Measurements from ENCODE around the gene RPS15. TPM values are rescaled to one million over a fixed set of nuclear protein-coding genes. Genes with fewer than 3 reads are reported as not detected.

RPS15 gene
- total RNA-seq, 1 donor from 2014 or later, result 3,906 TPM

DNA sequence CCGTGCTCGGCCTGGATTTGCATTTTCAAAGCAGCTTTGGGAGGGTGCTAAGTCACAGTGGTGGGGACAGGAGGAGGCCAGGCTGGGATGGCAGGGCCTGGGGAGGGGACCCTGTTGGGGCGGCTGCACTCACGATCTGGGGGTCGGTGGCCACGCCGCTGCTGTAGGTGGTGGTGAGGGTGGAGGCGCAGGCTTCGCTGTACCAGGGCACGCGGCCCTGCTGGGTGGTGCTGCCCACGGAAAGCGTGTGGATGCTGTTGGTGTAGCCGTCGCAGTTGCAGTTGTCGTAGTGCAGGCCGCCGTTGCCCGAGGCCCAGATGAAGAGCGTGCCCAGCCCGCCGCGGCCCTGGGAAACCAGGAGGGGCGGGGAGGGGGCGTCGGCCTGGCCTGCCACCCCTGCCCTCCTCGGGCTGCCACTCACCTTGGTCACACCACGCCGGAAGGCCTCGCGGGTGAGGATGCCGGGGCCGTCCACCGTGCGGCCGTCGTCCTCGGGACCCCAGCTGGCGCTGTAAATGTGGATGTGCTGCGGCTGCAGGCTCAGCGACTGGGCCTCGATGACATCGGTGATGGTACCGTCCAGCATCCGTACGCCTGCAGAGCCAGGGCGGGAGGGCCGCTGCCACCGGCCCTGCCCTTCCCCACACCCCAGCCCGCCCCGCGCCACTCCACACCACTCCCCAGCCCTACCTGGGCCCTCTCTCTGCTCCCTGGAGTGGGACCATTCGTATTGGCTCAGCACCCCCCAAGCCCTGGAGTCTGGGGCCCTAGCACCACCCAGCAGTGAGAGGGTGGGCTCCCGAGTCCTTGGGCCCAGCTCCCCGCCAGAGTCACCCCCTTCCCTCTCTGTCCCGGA, 48.8 kb downstream of the RPS15 start:
- Histone ChIP-seq H3K9me3 (no peaks in the 10 kb centered on the region), H3K36me3 (no peaks in the 10 kb centered on the region), H3K27ac (no peak overlapping the region), H3K27me3 (no peaks in the 10 kb centered on the region), H3K4me1 (peaks cover 16% of the 10 kb centered on the region), H3K4me3 (no peak overlapping the region)
- DNase-seq (ENCODE audit: extremely low spot score in 2 of 2), result no peak
- TF ChIP-seq, protein P1, sequence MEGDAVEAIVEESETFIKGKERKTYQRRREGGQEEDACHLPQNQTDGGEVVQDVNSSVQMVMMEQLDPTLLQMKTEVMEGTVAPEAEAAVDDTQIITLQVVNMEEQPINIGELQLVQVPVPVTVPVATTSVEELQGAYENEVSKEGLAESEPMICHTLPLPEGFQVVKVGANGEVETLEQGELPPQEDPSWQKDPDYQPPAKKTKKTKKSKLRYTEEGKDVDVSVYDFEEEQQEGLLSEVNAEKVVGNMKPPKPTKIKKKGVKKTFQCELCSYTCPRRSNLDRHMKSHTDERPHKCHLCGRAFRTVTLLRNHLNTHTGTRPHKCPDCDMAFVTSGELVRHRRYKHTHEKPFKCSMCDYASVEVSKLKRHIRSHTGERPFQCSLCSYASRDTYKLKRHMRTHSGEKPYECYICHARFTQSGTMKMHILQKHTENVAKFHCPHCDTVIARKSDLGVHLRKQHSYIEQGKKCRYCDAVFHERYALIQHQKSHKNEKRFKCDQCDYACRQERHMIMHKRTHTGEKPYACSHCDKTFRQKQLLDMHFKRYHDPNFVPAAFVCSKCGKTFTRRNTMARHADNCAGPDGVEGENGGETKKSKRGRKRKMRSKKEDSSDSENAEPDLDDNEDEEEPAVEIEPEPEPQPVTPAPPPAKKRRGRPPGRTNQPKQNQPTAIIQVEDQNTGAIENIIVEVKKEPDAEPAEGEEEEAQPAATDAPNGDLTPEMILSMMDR (IDR thresholded peaks at IDR 0.05), result no peak
- TF ChIP-seq POLR2AphosphoS5 (IDR thresholded peaks at IDR 0.05; ENCODE audit: insufficient read depth in 1 of 2, low read depth in 1 of 2), result no peak
- TF ChIP-seq POLR2A (IDR thresholded peaks at IDR 0.05), result no peak
- intact Hi-C loops (cut with DNase I), result no loop called here

DNA sequence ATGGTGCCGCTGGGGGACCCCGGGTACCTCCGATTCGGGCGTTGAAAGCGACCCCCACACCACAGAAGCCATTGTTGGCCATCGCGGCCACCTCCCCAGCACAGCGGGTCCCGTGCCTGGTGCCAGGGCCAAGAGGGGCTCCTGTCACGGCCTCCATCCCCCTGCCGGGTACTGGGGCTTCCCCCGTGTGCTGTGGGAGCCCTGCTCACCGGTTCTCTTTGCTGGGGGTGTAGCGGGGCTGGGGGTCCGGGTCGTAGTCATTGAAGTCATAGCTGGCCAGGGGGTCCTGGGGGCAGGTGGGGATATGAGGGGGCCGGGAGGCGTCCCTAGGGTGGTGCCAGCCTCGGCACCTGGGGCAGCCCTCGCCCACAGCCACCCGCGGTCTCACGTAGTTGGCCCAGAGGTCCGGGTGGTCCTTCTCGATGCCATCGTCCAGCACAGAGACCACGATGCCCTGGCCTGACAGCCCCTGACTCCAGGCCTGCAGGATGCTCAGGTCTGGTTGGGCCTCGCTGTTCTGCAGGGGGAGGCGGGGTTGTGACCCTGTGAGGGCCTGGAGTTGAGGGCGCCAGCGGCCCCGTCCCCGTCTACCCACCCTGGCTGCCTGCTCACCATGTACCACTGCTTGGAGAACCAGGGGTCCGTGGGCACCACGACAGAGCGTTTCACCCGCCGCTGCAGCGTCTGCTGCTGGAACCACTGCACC, 49.5 kb downstream of the RPS15 start:
- Histone ChIP-seq H3K27ac (no peak overlapping the region), H3K4me3 (no peak overlapping the region), H3K9me3 (no peaks in the 10 kb centered on the region), H3K4me1 (peaks cover 16% of the 10 kb centered on the region), H3K36me3 (no peaks in the 10 kb centered on the region), H3K27me3 (no peaks in the 10 kb centered on the region)
- intact Hi-C loops (cut with DNase I), result no loop called here
- TF ChIP-seq POLR2A (IDR thresholded peaks at IDR 0.05) (no peak), POLR2AphosphoS5 (IDR thresholded peaks at IDR 0.05; ENCODE audit: insufficient read depth in 1 of 2, low read depth in 1 of 2) (no peak)
- TF ChIP-seq, protein P1 (IDR thresholded peaks at IDR 0.05), result no peak
- no peak for DNase-seq (ENCODE audit: extremely low spot score in 2 of 2)

DNA sequence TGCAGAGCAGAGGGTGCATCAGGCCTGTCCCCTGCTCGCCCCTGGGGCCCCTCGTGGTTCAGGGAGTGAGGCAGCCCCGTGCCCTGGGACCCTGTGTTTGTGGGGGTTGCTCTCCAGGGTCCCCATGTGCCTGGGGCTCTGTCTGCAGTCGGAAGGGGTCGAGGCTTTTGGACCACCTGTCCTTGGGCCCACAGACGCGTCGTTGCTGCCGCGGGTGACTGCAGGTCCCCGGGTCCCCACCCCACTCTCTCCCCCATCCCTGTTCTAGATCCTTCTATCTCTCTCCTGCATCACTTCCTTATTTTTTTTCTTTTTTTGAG, 50.0 kb downstream of the RPS15 start:
- Histone ChIP-seq H3K4me3 (no peak overlapping the region), H3K27me3 (no peaks in the 10 kb centered on the region), H3K36me3 (no peaks in the 10 kb centered on the region), H3K4me1 (peaks cover 16% of the 10 kb centered on the region), H3K9me3 (no peaks in the 10 kb centered on the region), H3K27ac (no peak overlapping the region)
- intact Hi-C loops (cut with DNase I), result no loop called here
- no peak for TF ChIP-seq POLR2AphosphoS5 (IDR thresholded peaks at IDR 0.05; ENCODE audit: insufficient read depth in 1 of 2, low read depth in 1 of 2)
- no peak for TF ChIP-seq POLR2A (IDR thresholded peaks at IDR 0.05)
- TF ChIP-seq, protein P1 (IDR thresholded peaks at IDR 0.05), result no peak
- DNase-seq (ENCODE audit: extremely low spot score in 2 of 2), result no peak

DNA sequence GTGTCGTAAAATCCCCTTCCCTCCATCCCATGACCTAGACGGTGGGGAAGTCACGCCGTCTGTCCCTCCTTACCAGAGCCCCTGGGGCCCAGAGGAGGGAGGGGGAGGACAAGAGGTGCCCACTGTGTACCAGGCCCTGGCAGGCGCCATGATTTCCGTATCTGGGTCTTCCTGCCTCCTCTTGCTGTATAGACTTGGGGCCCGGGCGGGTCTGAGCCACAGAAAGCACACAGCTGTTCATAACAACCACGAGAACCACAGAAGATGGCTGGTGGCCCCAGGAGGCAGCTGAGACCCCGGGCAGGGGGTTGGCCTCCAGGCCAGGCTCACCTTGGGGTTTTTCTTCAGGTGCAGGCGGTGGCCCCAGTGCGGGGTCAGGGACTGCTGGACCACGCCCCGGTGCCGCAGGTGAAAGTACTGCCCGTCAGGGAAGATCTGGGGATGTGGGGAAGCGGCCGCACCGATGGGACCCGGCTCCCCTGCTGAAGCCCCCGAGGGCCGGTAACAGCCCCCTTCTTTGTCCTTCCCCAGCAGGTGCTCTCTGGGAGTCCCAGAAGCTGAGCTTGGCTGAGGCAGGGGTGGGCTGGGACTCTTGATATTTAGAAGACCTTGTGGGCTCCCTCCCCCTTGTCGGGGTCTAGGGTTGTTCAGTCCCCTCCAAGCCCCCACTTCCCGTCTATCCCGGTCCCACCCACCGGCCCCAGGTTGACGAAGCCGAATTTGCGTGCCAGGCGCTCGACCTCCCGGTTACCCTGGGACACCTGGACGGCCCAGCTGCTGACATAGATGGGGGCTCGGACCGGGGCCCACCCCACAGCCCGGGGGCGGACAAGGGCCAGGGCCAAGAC, 51.5 kb downstream of the RPS15 start:
- Histone ChIP-seq H3K36me3 (no peaks in the 10 kb centered on the region), H3K27me3 (no peaks in the 10 kb centered on the region), H3K4me1 (peaks cover 16% of the 10 kb centered on the region), H3K9me3 (no peaks in the 10 kb centered on the region), H3K27ac (peak overlapping the region; percentile 74), H3K4me3 (peak overlapping the region; percentile 52 to 54)
- TF ChIP-seq, protein P1 (IDR thresholded peaks at IDR 0.05), result no peak
- TF ChIP-seq POLR2A (IDR thresholded peaks at IDR 0.05), result no peak
- no peak for TF ChIP-seq POLR2AphosphoS5 (IDR thresholded peaks at IDR 0.05; ENCODE audit: insufficient read depth in 1 of 2, low read depth in 1 of 2)
- intact Hi-C loops (cut with DNase I), result no loop called here
- DNase-seq (ENCODE audit: extremely low spot score in 2 of 2), result no peak

Other genes starting within 250 kb of the RPS15 start
- gene STK11, start 232.6 kb upstream of the RPS15 start, total RNA-seq, result 54.5 TPM
- 3.9 TPM for gene CBARP, start 200.4 kb upstream of the RPS15 start, total RNA-seq
- gene ATP5F1D, start 196.6 kb upstream of the RPS15 start, total RNA-seq, result 154 TPM
- 170 TPM for gene MIDN, start 189.8 kb upstream of the RPS15 start, total RNA-seq
- gene CIRBP, start 169.1 kb upstream of the RPS15 start, total RNA-seq, result 192 TPM
- 64.8 TPM for gene FAM174C, start 162.9 kb upstream of the RPS15 start, total RNA-seq
- not detected for gene EFNA2, start 152.5 kb upstream of the RPS15 start, total RNA-seq
- gene NDUFS7, start 54.5 kb upstream of the RPS15 start, total RNA-seq, result 141 TPM
- gene GAMT, start 36.9 kb upstream of the RPS15 start, total RNA-seq, result 29.0 TPM
- 29.7 TPM for gene DAZAP1, start 30.8 kb upstream of the RPS15 start, total RNA-seq
- gene APC2, start 11.7 kb downstream of the RPS15 start, total RNA-seq, result 1.2 TPM
- 25.0 TPM for gene C19orf25, start 40.8 kb downstream of the RPS15 start, total RNA-seq
- 5.4 TPM for gene PCSK4, start 52.0 kb downstream of the RPS15 start, total RNA-seq
- 6.1 TPM for gene REEP6, start 52.8 kb downstream of the RPS15 start, total RNA-seq
- 22.6 TPM for gene ADAMTSL5, start 74.6 kb downstream of the RPS15 start, total RNA-seq
- 0.49 TPM for gene PLK5, start 85.7 kb downstream of the RPS15 start, total RNA-seq
- gene MEX3D, start 129.9 kb downstream of the RPS15 start, total RNA-seq, result 21.4 TPM
- gene MBD3, start 154.5 kb downstream of the RPS15 start, total RNA-seq, result 66.0 TPM
- 79.8 TPM for gene UQCR11, start 167.1 kb downstream of the RPS15 start, total RNA-seq
- 26.0 TPM for gene TCF3, start 214.2 kb downstream of the RPS15 start, total RNA-seq